ENCODE data around the gene HNF1B.
"Not testable (repeated sequence)": the region's sequence is repeated elsewhere in the genome, so short reads cannot be mapped to it uniquely, and the experiment has no call there.

The HNF1B gene

GRCh38 chr17:37699285-37699973 lies 45.4 kb downstream of the HNF1B start:
- no peak for DNase-seq

GRCh38 chr17:37698911-37699255 lies 46.0 kb downstream of the HNF1B start:
- no peak for DNase-seq

DNA sequence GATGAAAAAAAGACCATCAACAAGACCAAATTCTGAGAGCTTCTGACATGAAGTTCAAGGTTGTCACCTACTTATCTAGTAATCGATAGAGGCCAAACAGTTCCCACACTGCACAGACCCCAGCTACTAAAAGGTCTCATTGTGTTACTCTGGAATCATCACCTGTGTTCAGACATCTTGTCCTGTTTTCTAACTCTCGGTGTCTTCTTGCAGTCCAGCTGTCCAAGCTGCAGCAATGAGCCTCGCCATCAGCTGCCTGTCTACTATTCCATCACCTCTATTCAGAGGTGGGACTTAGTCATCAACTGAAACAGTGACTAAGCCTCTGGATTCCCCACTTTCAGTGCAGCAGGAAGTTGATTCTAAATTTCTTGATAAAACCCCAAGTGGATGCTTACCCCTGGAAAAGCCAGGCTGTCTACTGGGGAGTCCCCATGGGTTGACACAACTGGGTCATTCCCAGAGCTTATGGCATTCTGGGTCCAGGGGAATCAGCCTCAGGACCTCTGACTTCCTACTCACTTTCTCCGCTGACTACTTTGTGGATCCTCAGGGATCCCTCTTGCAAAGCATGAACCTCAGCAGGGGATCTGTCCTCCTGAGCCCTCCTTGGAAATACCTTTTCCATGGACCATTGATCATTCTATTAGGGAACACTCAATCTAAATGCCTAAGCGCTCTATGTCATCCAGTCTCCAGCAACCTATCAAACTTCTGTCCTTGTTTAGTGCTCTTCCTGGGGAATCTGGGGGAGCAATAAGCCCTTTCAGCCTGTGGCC lies 46.5 kb downstream of the HNF1B start:
- peak; percentile 42 for DNase-seq

- DNase-seq: no peak
Observed at GRCh38 chr17:37697381-37697780, 47.5 kb downstream of the HNF1B start.

DNA sequence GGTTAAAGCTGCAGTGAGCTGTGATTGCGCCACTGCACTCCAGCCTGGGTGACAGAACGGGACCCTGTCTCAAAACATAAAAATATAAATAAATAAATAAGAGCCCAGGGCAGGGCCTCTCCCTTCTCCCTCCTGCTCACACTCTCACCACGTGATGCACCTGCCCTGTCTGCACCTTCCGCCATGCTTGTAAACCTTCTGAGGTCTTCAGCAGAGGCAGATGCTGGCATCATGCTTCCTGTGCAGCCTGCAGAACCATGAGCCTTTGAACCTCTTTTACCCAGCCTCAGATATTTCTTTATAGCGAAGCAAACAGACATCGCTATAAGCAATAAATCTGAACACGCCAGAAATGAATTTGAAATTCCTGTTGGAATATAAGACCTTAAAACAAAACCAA lies 48.5 kb downstream of the HNF1B start:
- no peak for DNase-seq

GRCh38 chr17:37695726-37696125 lies 49.1 kb downstream of the HNF1B start:
- DNase-seq: no peak

- no peak for DNase-seq
Observed at GRCh38 chr17:37694734-37695133, 50.1 kb downstream of the HNF1B start.

- no peak for DNase-seq
Observed at GRCh38 chr17:37693328-37693727, 51.5 kb downstream of the HNF1B start.

GRCh38 chr17:37691807-37692206 lies 53.1 kb downstream of the HNF1B start:
- DNase-seq: no peak

GRCh38 chr17:37689317-37689716 lies 55.5 kb downstream of the HNF1B start:
- DNase-seq: no peak

- DNase-seq: no peak
Observed at GRCh38 chr17:37683454-37683984, 61.3 kb downstream of the HNF1B start.

- DNase-seq: no peak
Observed at GRCh38 chr17:37682007-37682406, 62.9 kb downstream of the HNF1B start.

GRCh38 chr17:37679995-37680394 lies 64.9 kb downstream of the HNF1B start:
- DNase-seq: not testable (repeated sequence)

GRCh38 chr17:37678036-37678435 lies 66.8 kb downstream of the HNF1B start:
- no peak for DNase-seq

DNA sequence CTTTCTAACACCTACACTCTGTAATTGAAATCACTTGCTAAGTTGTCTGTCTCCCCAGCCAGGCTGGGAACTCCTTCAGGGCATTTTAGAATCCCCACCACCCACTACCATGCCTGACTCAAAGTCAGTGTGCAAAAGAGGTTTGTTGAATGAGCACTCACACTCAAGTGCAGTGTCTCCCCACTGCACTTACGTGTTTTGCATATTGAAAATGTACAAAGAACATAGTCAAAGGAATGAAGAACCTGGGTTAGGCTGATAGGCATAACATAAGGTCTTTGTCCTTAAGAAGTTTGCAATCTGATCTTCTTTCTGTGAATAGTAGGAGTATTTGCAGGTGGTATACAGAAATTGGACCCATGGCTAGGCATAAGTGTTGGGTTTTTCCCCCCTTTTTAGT lies 67.8 kb downstream of the HNF1B start:
- no peak for DNase-seq

- DNase-seq: peak; percentile 31
Observed at GRCh38 chr17:37676115-37676925, 68.5 kb downstream of the HNF1B start.

GRCh38 chr17:37674511-37674910 lies 70.3 kb downstream of the HNF1B start:
- DNase-seq: no peak

DNA sequence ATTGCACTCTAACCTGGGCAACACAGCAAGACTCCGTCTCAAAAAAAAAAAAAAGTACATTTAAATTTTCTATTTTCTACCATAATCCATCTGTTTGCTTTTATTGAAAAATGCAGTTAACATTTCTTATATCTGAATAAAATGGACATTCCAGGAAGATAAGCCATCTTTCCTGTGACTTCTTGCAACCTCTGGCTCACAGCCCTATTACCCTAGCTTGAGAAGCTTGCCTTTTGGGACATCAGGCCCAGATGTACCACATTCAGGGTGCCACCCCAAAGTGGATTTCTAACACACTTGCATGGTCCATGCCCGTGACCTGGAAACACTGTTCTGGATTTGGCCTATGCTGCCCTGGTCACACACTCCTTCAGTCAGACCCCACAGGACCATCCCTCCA lies 71.5 kb downstream of the HNF1B start:
- no peak for DNase-seq

DNA sequence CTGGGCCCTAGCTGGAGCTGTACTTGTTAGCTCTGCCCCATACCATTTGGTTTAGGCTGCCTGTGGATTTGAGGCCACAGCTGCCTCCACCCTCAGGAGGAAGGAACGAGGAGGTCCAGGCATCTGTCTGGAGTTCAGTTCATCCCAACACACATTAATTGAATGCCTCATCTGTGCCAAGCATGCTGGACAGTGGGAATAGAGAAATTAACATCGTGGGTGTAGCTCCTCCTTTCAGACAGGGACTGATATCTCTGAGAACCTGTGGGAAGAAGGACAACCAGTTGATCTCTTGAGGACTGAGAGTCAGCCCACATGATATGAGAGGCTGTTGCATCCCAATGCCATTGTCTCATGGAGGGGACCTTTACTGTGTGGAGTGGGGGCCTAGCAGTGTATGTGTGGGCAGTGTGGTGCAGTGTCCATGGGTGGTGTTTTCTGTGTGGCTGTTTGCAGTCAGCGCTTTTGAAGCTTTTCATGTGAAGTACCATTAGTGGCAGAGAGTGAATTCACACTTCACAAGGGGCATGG lies 72.2 kb downstream of the HNF1B start:
- no peak for DNase-seq

- no peak for DNase-seq
Observed at GRCh38 chr17:37671824-37672547, 72.9 kb downstream of the HNF1B start.

- DNase-seq: no peak
Observed at GRCh38 chr17:37671028-37671823, 73.6 kb downstream of the HNF1B start.

DNA sequence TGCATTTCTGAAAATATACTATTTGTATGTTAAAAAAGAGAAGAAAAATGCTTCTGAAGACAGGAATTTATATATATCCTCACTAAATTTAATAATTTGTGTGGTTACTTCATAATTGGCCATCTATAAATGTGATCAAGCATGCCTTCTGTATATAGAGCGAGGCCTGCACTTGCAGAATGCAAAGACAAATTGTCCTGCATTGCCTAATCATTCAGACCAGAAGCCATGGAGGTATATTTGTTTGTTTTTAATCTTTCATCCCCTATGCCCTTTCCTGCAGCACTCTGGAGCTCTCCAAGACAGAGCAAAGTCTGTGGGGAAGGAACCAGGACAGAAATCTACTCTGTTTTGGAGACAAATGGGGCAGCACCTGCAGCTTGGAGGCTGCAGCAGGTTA lies 77.8 kb downstream of the HNF1B start:
- DNase-seq: no peak

All from NK-92 treated with Interleukin-12 subunit alpha and Interleukin-12 subunit beta, amount 100 ng/mL, for 24 hours (cell line).